ENCODE data around the gene IKZF5.

IKZF5 gene

GRCh38 chr10:122980209-122981065 is 28.2 kb downstream of the IKZF5 start, which contains the start of gene PSTK:
PSTK (plus strand) TSS chr10:122980401; CDS start chr10:122980480, 79 bp downstream.
- DNase-seq, result peak; percentile 92

- DNase-seq, result no peak
These were observed 34.0 kb downstream of the IKZF5 start for GRCh38 chr10:122974543-122975064.

- no peak for DNase-seq
These were observed 34.6 kb downstream of the IKZF5 start for GRCh38 chr10:122974023-122974422.

DNA sequence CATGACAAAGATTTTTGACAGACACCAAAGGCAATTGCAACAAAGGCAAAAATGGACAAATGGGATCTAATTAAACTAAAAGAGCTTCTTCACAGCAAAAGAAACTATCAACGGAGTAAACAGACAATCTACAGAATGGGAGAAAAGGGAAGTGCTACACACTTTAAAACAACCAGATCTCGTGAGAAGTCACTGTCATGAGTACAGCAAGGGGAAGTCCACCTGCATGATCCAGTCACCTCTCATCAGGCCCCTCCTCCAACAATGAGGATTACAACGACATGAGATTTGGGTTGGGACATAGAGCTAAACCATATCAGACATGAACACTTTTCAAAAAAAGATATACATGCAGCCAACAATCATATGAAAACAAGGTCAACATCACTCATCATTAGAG is 39.9 kb downstream of the IKZF5 start:
- DNase-seq, result no peak

- DNase-seq, result no peak
These were observed 41.7 kb downstream of the IKZF5 start for GRCh38 chr10:122966879-122967278.

- no peak for DNase-seq
These were observed 46.2 kb downstream of the IKZF5 start for GRCh38 chr10:122962405-122962804.

DNA sequence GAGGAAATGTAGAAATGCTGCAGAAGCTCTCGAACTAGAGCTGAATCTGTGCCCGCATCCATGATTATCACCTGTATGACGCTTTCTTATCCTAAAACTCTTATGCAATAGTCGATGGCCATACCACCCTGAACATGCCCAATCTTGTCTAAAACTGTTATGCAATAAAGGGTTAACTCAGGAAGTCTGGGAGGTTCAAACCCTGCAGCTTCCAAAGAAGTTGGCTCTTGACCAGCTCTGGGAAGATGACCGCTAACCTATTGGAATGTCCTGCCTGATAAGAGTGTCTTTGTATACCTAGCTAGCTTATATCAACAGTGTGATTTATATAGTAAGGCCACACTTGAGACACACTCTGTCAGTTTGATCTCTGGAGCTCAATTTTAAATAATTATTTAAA is 51.1 kb downstream of the IKZF5 start:
- DNase-seq, result no peak

GRCh38 chr10:122955892-122956291 is 52.7 kb downstream of the IKZF5 start:
- no peak for DNase-seq

- no peak for DNase-seq
These were observed 53.9 kb downstream of the IKZF5 start for GRCh38 chr10:122954731-122955050.

GRCh38 chr10:122953902-122954730 is 54.5 kb downstream of the IKZF5 start, which contains the start of gene C10orf88:
C10orf88 (minus strand) TSS chr10:122954227; CDS start chr10:122954178, 49 bp downstream.
- peak; percentile 100 for DNase-seq

GRCh38 chr10:122949296-122949695 is 59.3 kb downstream of the IKZF5 start:
- no peak for DNase-seq

Measured in CD4-positive, alpha-beta T cell treated with Interleukin-15 for 1 hour (primary cell).